Sigmoid colon (tissue), 4 donors: ENCODE results near the gene NOL4L.

Experiments used
- CTCF ChIP-seq, 4 experiments: fragments of 450-650 bp in 3 of 4; fragments of 200-600 bp in 1 of 4; IDR thresholded peaks; one replicate each; pipeline ENCODE4 v1.5.1; 2016 to 2019; ENCODE audit warnings: antibody characterized with exemption in 4 of 4, mild to moderate bottlenecking in 3 of 4, moderate library complexity in 2 of 4
- EP300 ChIP-seq, 4 donors: sonication (generic); formaldehyde crosslinking; IDR thresholded peaks; one replicate each; pipeline ENCODE4 v1.6.1; 2017; ENCODE audit warnings: antibody characterized with exemption in 4 of 4
- POLR2A ChIP-seq, 2 donors: fragments of 450-650 bp; IDR thresholded peaks; one replicate each; pipeline ENCODE4 v1.6.1; 2016; ENCODE audit warnings: antibody characterized with exemption in 2 of 2, mild to moderate bottlenecking in 2 of 2, moderate library complexity in 2 of 2

- no peak for TF ChIP-seq CTCF (IDR thresholded peaks at IDR 0.05)
- no peak for TF ChIP-seq POLR2A (IDR thresholded peaks at IDR 0.05)
- no peak for TF ChIP-seq EP300 (IDR thresholded peaks at IDR 0.05)
Observed at GRCh38 chr20:32432277-32432676, 152.9 kb downstream of the NOL4L start.
